ENCODE results near the gene TGFBR2. TPM values are rescaled to one million over a fixed set of nuclear protein-coding genes. Genes with fewer than 3 reads are reported as not detected.
A peak's percentile ranks its signal among the peaks of the same experiment; 100 is the strongest.

Gene TGFBR2
- total RNA-seq, 2 experiments from 2014 or later = 74.4 to 77.8 TPM

DNA sequence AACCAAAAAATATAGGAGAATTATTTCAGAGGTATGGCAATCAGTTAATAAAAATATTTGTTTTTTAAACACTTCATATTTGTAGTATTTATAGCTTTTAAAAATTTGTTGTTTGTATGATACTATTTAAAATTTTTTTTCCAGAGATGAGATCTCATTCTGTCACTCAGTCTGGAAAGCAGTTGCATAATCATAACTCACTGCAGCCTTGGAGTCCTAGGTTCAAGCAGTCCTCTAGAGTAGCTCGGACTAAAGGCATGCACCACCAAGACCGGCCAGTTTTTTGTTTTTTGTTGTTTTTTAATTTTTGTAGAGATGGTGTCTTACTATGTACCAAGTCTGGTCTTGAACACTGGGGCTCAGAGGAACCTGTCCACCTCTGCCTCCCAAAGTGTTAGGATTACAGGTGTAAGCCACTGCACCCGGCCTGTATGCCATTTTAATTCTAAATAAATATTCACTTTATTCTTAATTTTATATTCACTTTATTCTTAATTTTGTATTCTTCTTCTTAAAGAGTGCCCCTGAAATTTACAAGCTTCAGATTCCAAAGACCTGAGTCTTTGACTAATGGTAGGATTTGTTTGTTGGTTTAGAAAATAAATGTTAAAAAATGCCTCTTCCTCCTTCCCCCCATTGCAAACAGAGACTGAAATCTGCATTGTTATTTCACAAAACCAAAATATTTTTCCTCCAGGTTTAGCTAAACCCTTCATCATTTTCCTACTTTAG, 9.4 kb downstream of the TGFBR2 start:
- H3K4me1 Mint-ChIP-seq = peaks cover 90% of the 10 kb centered on the region
- peaks cover 79% of the 10 kb centered on the region for H3K36me3 Mint-ChIP-seq (ENCODE audit: low read depth)
- POLR2A ChIA-PET = interaction anchor here (0.7 to 1.2 kb wide), 2 partner anchors 13 to 19 kb away, joined by 3 to 5 read pairs; no protein-coding TSS in a partner anchor
- CTCF ChIA-PET = interaction anchor here (0.6 to 1.5 kb wide), 9 partner anchors 9 to 134 kb away, joined by 3 to 10 read pairs (median 5); partner anchors contain the start of gene TGFBR2
- peaks cover 5% of the 10 kb centered on the region for H3K9me3 Mint-ChIP-seq
- peak overlapping the region; percentile 66 for H3K4me3 Mint-ChIP-seq
- peak overlapping the region; percentile 86 for H3K27ac Mint-ChIP-seq
- DNase-seq = no peak
- H3K27me3 Mint-ChIP-seq = no peaks in the 10 kb centered on the region

DNA sequence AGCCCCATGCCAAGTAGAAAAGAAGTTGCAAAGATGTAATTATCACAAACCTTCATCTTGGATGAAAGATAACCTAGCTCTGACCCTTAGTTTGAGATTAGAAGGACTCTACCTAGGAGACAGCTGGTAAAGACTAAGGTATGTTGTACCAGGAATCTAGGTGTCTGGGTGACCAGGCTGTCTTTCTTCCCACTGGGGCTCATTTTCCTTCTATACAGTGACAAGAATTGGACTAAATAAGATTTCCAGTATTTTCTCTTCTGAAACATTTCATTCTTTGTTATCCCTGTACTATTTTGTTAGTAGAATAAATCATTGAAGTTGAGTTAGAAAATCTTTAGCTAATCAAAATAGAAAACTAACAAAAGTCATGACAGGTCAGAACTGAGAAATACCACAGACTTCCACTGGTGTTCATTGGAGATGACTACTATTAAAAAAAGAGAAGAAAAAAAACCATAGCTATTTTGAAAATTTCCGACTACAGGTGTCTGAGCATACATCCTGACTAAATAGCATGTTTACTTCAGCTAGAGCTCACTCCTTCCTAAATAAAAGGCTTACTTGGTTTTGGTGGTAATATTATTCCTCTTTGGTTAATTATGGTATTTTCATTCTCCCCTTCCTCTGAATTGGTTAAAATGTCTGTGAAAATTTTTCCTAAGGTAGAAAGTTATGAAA, 10.1 kb downstream of the TGFBR2 start:
- Mint-ChIP-seq H3K27me3 (no peaks in the 10 kb centered on the region), H3K9me3 (peaks cover 5% of the 10 kb centered on the region), H3K4me1 (peaks cover 93% of the 10 kb centered on the region), H3K4me3 (peak overlapping the region; percentile 66), H3K27ac (peak overlapping the region; percentile 86), H3K36me3 (ENCODE audit: low read depth) (peaks cover 78% of the 10 kb centered on the region)
- ChIA-PET CTCF (interaction anchor here (1.0 to 2.4 kb wide), 8 partner anchors 9 to 77 kb away, joined by 4 to 10 read pairs (median 6); partner anchors contain the start of gene TGFBR2), POLR2A (interaction anchor here (0.7 to 1.2 kb wide), 6 partner anchors 10 to 51 kb away, joined by 3 to 11 read pairs (median 6); partner anchors contain the start of gene TGFBR2)
- DNase-seq = no peak

DNA sequence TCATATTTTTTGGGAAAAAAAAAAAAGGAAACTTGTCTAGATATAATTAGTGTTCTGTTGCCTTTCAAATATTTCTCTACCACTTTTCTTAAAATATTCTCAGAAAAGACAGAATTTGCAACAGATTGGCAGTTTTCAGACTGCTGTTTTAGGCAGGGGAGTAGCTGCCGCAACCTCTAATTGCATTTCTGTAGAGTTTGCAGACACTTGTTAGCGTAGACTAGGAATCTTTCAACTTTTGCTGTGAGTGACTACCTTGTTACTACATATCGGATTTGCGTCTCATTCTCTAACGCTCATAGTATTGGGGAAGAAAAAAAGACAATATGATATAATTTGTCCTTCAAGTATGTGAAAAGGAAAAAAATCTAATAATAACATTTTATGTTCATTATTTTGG, 10.7 kb downstream of the TGFBR2 start:
- no peak for DNase-seq
- H3K27ac Mint-ChIP-seq = peak overlapping the region; percentile 86
- peak overlapping the region; percentile 66 for H3K4me3 Mint-ChIP-seq
- H3K9me3 Mint-ChIP-seq = peaks cover 5% of the 10 kb centered on the region
- H3K27me3 Mint-ChIP-seq = no peaks in the 10 kb centered on the region
- H3K4me1 Mint-ChIP-seq = peaks cover 93% of the 10 kb centered on the region
- ChIA-PET POLR2A (interaction anchor here (0.7 to 0.9 kb wide), 4 partner anchors 11 to 50 kb away, joined by 3 to 11 read pairs (median 7); partner anchors contain the start of gene TGFBR2), CTCF (interaction anchor here (1.0 to 2.4 kb wide), 4 partner anchors 10 to 77 kb away, joined by 4 to 7 read pairs (median 6); no protein-coding TSS in a partner anchor)
- peaks cover 80% of the 10 kb centered on the region for H3K36me3 Mint-ChIP-seq (ENCODE audit: low read depth)

- ChIA-PET CTCF (interaction anchor here (0.6 to 2.8 kb wide), 6 partner anchors 10 to 1684 kb away, joined by 3 to 16 read pairs (median 5); partner anchors contain the start of gene TGFBR2), POLR2A (no interaction called here)
- Mint-ChIP-seq H3K36me3 (ENCODE audit: low read depth) (peaks cover 78% of the 10 kb centered on the region), H3K4me1 (peaks cover 93% of the 10 kb centered on the region), H3K27me3 (no peaks in the 10 kb centered on the region), H3K9me3 (peaks cover 5% of the 10 kb centered on the region), H3K4me3 (peak overlapping the region; percentile 56), H3K27ac (peak overlapping the region; percentile 88)
- no peak for DNase-seq
Observed at GRCh38 chr3:30617653-30618052, 11.3 kb downstream of the TGFBR2 start.

- H3K4me3 Mint-ChIP-seq = peak overlapping the region; percentile 56
- H3K36me3 Mint-ChIP-seq (ENCODE audit: low read depth) = peaks cover 78% of the 10 kb centered on the region
- CTCF ChIA-PET = interaction anchor here (0.6 to 2.8 kb wide), 5 partner anchors 11 to 45 kb away, joined by 3 to 16 read pairs (median 6); partner anchors contain the start of gene TGFBR2
- H3K27me3 Mint-ChIP-seq = no peaks in the 10 kb centered on the region
- H3K9me3 Mint-ChIP-seq = peaks cover 5% of the 10 kb centered on the region
- peak overlapping the region; percentile 88 for H3K27ac Mint-ChIP-seq
- DNase-seq = no peak
- H3K4me1 Mint-ChIP-seq = peaks cover 93% of the 10 kb centered on the region
- POLR2A ChIA-PET = no interaction called here
Observed at GRCh38 chr3:30618526-30618925, 12.1 kb downstream of the TGFBR2 start.

GRCh38 chr3:30619318-30619717, 12.9 kb downstream of the TGFBR2 start:
- Mint-ChIP-seq H3K9me3 (peaks cover 5% of the 10 kb centered on the region), H3K27ac (peak overlapping the region; percentile 88), H3K27me3 (no peaks in the 10 kb centered on the region), H3K4me3 (peak overlapping the region; percentile 46), H3K4me1 (peaks cover 93% of the 10 kb centered on the region), H3K36me3 (ENCODE audit: low read depth) (peaks cover 80% of the 10 kb centered on the region)
- POLR2A ChIA-PET = interaction anchor here (1.4 kb wide), 1 partner anchor 39 kb away, joined by 4 read pairs; no protein-coding TSS in a partner anchor
- DNase-seq = no peak
- CTCF ChIA-PET = interaction anchor here (0.9 to 2.8 kb wide), 3 partner anchors 10 to 12 kb away, joined by 3 to 16 read pairs (median 5); partner anchors contain the start of gene TGFBR2

GRCh38 chr3:30620402-30621360, 14.3 kb downstream of the TGFBR2 start:
- ChIA-PET POLR2A (interaction anchor here (1.4 kb wide), 1 partner anchor 37 kb away, joined by 4 read pairs; no protein-coding TSS in a partner anchor), CTCF (interaction anchor here (0.6 to 2.2 kb wide), 6 partner anchors 9 to 970 kb away, joined by 3 to 5 read pairs (median 3); no protein-coding TSS in a partner anchor)
- Mint-ChIP-seq H3K4me1 (peaks cover 91% of the 10 kb centered on the region), H3K27me3 (no peaks in the 10 kb centered on the region), H3K9me3 (peaks cover 5% of the 10 kb centered on the region), H3K4me3 (peak overlapping the region; percentile 46), H3K36me3 (ENCODE audit: low read depth) (peaks cover 81% of the 10 kb centered on the region), H3K27ac (peak overlapping the region; percentile 88)
- DNase-seq = no peak

- ChIA-PET CTCF (interaction anchor here (0.6 to 0.9 kb wide), 3 partner anchors 41 to 814 kb away, joined by 3 read pairs; no protein-coding TSS in a partner anchor), POLR2A (no interaction called here)
- no peak for DNase-seq
- H3K4me3 Mint-ChIP-seq = peak overlapping the region; percentile 37
- H3K36me3 Mint-ChIP-seq (ENCODE audit: low read depth) = peaks cover 84% of the 10 kb centered on the region
- H3K4me1 Mint-ChIP-seq = peaks cover 93% of the 10 kb centered on the region
- H3K9me3 Mint-ChIP-seq = peaks cover 5% of the 10 kb centered on the region
- H3K27me3 Mint-ChIP-seq = no peaks in the 10 kb centered on the region
- peak overlapping the region; percentile 80 for H3K27ac Mint-ChIP-seq
Observed at GRCh38 chr3:30621576-30621975, 15.2 kb downstream of the TGFBR2 start.

DNA sequence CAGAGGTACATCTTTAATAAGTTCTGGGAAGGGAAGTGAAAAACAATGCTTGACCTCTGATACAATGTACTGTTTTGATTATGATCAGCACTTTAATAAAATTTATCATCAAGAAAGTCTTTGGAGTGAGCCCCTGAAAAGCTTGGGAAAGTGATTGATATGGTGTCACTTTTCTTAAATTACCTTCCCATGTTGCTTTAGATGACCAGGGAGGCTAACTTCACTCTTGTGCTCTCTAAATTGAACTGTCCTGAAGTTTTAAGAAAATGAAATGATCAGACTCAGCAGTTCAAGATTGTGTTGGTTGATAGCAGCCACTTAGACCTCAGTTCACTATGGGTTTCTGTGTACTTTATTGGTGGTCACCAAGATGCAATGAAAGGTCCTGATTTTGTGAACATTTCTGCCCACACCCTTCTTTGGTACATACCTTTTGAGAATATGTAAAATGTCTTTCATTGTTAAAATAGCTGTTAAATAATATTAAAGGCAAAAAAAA, 15.7 kb downstream of the TGFBR2 start:
- DNase-seq = no peak
- CTCF ChIA-PET = interaction anchor here (1.4 kb wide), 1 partner anchor 34 kb away, joined by 3 read pairs; no protein-coding TSS in a partner anchor
- peak overlapping the region; percentile 37 for H3K4me3 Mint-ChIP-seq
- H3K4me1 Mint-ChIP-seq = peaks cover 93% of the 10 kb centered on the region
- POLR2A ChIA-PET = interaction anchor here (0.6 kb wide), 1 partner anchor 26 kb away, joined by 10 read pairs; no protein-coding TSS in a partner anchor
- H3K36me3 Mint-ChIP-seq (ENCODE audit: low read depth) = peaks cover 86% of the 10 kb centered on the region
- peaks cover 5% of the 10 kb centered on the region for H3K9me3 Mint-ChIP-seq
- no peaks in the 10 kb centered on the region for H3K27me3 Mint-ChIP-seq
- peak overlapping the region; percentile 80 for H3K27ac Mint-ChIP-seq

GRCh38 chr3:30622790-30623189, 16.4 kb downstream of the TGFBR2 start:
- POLR2A ChIA-PET = interaction anchor here (0.6 kb wide), 1 partner anchor 25 kb away, joined by 10 read pairs; no protein-coding TSS in a partner anchor
- Mint-ChIP-seq H3K27me3 (no peaks in the 10 kb centered on the region), H3K36me3 (ENCODE audit: low read depth) (peaks cover 84% of the 10 kb centered on the region)

GRCh38 chr3:30623351-30623750, 16.9 kb downstream of the TGFBR2 start:
- Mint-ChIP-seq H3K27me3 (no peaks in the 10 kb centered on the region), H3K9me3 (peaks cover 5% of the 10 kb centered on the region), H3K4me3 (peak overlapping the region; percentile 54), H3K36me3 (ENCODE audit: low read depth) (peaks cover 80% of the 10 kb centered on the region), H3K27ac (peak overlapping the region; percentile 83), H3K4me1 (peaks cover 94% of the 10 kb centered on the region)
- CTCF ChIA-PET = interaction anchor here (0.6 to 1.4 kb wide), 3 partner anchors 9 to 104 kb away, joined by 3 to 4 read pairs (median 3); no protein-coding TSS in a partner anchor
- POLR2A ChIA-PET = no interaction called here
- DNase-seq = no peak

More at GRCh38 chr3:30622790-30623189, 16.4 kb downstream of the TGFBR2 start:
- CTCF ChIA-PET = interaction anchor here (0.6 to 1.4 kb wide), 3 partner anchors 8 to 103 kb away, joined by 3 to 4 read pairs (median 3); no protein-coding TSS in a partner anchor
- Mint-ChIP-seq H3K27ac (peak overlapping the region; percentile 83), H3K4me3 (peak overlapping the region; percentile 54), H3K9me3 (peaks cover 5% of the 10 kb centered on the region), H3K4me1 (peaks cover 92% of the 10 kb centered on the region)
- no peak for DNase-seq
